HG03442 (cell line): ENCODE results near the gene TMOD1.
"Not testable (repeated sequence)": the region's sequence is repeated elsewhere in the genome, so short reads cannot be mapped to it uniquely, and the experiment has no call there.

Experiments used
- ATAC-seq: cut with Tn5 transposase; IDR thresholded peaks from one replicate; pipeline ENCODE4 v1.9.1; 2021; ENCODE audit warnings: mild to moderate bottlenecking, moderate library complexity; ENCODE audit not compliant: unreplicated experiment

The TMOD1 gene

GRCh38 chr9:97563458-97564135, 62.1 kb downstream of the TMOD1 start:
- ATAC-seq: no peak

DNA sequence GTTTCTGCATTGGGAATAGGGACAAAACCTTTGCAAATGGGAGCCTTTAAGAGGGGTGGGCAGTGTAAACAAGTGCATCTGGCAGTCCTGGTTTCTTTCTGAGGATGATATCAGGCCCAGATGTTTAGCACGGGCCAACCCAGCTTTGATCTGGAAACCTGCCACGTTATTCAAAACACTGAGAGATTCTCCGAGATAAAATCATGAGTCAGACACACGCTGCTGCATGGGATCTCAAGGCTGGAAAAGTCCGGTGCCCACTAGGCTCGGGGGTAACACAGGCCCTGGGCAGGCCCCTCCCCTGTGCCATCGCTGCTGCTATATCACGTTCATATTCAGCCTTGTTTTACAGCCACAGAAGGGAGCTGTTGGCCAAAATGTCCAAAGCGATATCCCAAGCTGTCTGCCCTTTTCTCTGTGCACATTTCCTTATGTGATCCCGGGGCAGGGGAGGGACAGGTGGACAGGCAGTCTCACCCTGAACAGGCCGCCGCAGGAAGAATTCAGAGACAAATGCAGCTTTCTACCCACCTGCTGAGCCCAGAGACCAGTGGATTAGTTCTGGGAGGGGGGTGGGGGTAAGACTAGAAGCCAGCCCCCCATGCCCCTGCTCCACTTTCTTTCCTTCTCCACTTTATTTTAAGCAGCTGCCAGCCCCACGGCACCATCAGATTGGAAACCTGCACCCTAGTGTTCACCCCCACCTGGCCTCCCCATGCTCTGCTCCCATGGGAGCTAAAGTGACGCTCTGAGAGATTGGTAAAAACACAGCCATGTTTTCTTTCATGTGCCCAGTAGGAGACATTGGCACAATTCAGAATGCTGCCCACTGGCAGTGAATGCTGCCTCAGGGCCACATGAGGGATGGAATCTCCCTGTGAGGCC, 63.1 kb downstream of the TMOD1 start:
- ATAC-seq: no peak

- no peak for ATAC-seq
Measured at GRCh38 chr9:97565262-97565661, 63.8 kb downstream of the TMOD1 start.

DNA sequence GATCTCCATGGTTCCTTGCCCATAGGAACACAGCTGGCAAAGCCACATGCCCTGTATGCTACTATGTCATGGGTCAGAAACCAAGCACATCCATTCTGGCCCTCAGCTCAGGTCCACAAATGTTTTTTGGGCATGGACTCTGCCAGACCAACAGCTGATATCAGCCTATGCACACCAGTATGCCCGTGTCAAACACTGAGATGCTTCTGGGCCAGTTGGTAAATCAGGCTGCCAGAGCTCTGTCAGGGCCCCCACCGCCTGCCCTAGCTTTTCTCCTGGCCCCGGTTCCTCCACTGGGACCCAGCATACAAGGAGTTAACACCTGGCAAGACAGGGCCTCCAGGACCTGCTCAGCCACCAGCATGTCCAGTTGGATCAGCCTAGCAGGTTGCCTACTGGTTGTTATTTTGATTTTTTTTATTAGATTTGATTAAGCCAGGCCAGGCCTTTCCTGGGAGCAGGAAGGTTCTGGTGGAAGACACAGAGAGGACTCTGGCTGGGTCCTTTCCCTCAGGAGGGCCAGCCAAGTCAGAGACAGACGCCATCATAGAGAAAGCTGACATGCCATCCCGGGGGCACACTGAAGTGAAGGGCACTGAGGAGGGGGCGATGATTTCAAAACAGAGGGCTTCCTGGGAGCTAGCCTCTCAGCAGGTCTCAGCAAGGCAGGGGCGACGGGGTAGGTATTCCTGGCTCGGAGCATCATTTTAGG, 65.9 kb downstream of the TMOD1 start:
- no peak for ATAC-seq

DNA sequence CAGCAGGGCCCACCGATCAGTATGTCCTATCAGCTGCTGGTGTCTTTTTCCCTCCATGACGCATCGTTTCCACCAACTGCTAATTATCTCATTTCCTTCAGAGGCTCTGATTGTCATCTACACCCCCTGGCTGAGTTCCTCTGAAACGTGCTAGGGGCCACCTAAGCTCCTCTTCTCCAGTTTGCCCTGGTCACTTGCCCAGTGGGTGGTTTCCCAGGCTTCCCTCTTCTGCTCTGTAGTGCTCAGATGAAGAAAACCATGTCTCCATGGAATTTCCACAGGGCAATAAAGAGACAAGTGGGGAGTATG, 66.4 kb downstream of the TMOD1 start:
- no peak for ATAC-seq

GRCh38 chr9:97568461-97569275, 67.2 kb downstream of the TMOD1 start:
- ATAC-seq: no peak

DNA sequence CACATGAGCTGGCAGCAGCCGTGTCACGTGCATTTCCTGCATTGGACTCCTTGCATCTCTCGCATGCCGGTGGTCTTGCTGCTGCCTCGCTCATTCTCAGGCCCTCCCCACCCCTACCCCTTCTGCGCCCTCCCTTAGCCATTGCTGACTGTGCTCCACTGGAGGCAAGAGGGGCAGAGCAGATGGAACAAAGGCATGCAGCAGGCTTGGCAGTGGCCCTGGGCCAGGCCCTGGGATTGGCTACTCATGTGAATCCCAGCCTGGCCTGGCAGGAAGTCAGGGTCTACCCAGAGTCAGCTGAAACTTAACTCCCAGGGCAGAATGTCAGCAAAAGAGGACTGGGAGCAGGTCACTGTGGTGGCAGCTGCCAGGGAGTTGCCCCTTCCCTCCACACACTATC, 69.4 kb downstream of the TMOD1 start:
- no peak for ATAC-seq

GRCh38 chr9:97571664-97572063, 70.2 kb downstream of the TMOD1 start:
- ATAC-seq: no peak

DNA sequence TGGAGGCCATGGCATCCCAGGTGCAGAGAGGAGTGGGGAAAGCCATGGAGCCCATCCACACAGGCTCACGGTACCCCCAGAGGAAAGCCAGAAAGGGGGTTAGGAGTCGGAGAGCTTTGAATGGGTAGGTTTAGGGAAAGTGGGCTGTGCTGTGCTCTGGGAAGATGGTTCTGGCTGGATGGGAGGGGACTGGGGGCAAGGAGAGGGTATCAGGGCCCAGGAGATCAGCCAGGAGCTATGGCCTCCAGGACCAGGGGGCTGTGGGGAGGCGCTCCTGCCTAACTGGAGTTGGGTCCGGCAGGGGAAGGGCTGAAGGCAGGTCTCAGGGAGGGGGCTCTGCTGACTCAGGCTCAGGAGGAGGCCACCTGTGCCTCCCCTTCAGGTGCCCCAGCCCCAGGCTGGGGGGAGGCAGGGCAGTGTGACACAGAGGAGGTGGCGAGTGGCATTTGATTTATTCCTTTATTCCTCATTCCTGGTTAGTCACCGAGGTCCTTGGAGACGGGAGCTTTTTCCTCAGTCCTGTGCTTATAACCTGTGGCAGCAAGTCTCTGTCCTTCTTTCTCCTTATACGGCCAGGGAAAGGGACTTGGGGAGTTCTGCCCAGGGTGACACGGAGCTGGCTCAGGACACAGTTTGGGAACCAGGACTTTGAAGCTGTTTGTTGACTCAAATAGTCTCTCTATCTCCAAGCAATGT, 70.9 kb downstream of the TMOD1 start:
- ATAC-seq: no peak

- no peak for ATAC-seq
Measured at GRCh38 chr9:97572892-97573365, 71.5 kb downstream of the TMOD1 start.

DNA sequence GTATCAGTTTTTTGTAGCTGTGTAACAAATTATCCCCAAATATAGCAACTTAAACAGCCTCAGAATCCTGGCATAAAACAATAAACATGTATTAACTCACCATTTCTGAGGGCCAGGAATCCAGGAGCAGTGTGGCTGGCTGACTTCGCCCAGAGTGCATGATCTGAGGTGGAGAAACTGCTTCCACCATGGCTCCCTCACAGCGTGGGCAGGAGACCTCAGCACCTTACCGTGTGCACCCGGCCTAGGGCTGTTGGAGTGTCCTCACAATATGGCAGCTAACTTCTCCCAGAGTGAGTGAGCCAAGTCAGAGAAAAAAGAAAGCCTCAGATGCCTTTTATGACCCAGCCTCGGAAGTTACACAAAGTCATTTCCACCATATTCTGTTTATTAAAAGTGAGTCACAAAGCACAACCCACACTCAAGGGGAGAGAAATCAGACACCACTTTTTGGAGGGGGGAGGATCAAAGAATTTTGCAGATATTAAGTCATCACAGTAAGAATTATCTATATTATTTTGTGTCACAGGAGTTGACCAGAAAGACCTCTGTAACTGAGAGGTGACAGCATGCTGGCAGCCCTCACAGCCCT, 72.1 kb downstream of the TMOD1 start:
- no peak for ATAC-seq

- not testable (repeated sequence) for ATAC-seq
Measured at GRCh38 chr9:97574101-97574571, 72.7 kb downstream of the TMOD1 start.

- not testable (repeated sequence) for ATAC-seq
Measured at GRCh38 chr9:97574921-97575672, 73.6 kb downstream of the TMOD1 start.

- ATAC-seq: no peak
Measured at GRCh38 chr9:97575673-97576200, 74.3 kb downstream of the TMOD1 start.

DNA sequence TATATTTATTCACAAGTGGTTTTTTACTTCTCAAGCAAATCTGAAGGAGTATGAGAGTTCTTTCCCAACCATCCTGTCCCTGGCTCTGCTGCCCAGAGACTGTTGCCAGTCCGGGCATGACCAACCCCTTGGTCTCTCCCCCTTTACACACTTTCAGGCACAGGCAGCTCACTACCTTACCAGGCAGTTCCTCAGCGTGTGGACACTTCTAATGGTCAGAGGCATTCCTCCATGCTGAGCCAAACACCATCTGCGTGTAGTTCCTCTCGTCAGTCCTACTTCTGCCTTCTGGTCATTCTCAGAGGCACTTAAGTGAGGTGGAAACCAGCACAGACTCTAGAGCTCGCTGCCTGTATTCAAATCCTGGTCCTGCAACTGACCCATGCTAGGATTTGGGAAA, 75.6 kb downstream of the TMOD1 start:
- ATAC-seq: no peak

- ATAC-seq: no peak
Measured at GRCh38 chr9:97578846-97579245, 77.4 kb downstream of the TMOD1 start.

DNA sequence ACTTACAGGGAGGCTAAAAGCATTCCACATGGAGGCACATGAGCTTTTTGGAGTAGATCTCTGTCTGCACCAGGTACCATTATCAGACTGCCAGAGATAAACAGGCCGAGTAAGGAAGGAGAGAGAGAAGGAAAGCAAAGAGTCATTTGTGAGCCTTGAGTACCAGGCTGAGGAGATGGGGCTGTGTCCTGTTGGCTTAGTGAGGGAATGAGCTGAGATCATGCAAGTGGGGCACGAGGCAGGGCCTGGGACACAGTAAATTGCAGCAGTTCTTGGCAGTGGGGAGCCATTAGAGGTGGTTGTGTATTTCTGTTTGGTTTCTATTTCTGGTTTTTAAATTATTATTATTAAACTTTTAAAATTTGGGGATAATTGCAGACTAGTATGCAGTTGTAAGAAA, 78.4 kb downstream of the TMOD1 start:
- no peak for ATAC-seq

DNA sequence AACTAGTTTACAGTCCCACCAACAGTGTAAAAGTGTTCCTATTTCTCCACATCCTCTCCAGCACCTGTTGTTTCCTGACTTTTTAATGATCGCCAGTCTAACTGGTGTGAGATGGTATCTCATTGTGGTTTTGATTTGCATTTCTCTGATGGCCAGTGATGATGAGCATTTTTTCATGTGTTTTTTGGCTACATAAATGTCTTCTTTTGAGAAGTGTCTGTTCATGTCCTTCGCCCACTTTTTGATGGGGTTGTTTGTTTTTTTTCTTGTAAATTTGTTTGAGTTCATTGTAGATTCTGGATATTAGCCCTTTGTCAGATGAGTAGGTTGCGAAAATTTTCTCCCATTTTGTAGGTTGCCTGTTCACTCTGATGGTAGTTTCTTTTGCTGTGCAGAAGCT, 80.1 kb downstream of the TMOD1 start:
- not testable (repeated sequence) for ATAC-seq

GRCh38 chr9:97584778-97585177, 83.3 kb downstream of the TMOD1 start:
- not testable (repeated sequence) for ATAC-seq
